ENCODE results near the gene GSC2. TPM values are rescaled to one million over a fixed set of nuclear protein-coding genes. Genes with fewer than 3 reads are reported as not detected.

The GSC2 gene
- total and polyA plus RNA-seq, 10 donors = not detected

DNA sequence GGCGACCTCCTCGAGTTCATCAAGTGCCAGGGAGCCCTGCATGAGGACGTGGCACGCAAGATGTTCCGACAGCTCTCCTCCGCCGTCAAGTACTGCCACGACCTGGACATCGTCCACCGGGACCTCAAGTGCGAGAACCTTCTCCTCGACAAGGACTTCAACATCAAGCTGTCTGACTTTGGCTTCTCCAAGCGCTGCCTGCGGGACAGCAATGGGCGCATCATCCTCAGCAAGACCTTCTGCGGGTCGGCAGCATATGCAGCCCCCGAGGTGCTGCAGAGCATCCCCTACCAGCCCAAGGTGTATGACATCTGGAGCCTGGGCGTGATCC lies 18.4 kb downstream of the GSC2 start:
- 94 to 98% (median 97%) methylated on average over 17 to 19 of the region's 19 CpGs for WGBS, 5 donors
- H3K27ac ChIP-seq = no peak overlapping the region
- TF ChIP-seq POLR2A (IDR thresholded peaks at IDR 0.05) (no peak), POLR2AphosphoS5 (IDR thresholded peaks at IDR 0.05) (no peak)
- TF ChIP-seq, protein P1, sequence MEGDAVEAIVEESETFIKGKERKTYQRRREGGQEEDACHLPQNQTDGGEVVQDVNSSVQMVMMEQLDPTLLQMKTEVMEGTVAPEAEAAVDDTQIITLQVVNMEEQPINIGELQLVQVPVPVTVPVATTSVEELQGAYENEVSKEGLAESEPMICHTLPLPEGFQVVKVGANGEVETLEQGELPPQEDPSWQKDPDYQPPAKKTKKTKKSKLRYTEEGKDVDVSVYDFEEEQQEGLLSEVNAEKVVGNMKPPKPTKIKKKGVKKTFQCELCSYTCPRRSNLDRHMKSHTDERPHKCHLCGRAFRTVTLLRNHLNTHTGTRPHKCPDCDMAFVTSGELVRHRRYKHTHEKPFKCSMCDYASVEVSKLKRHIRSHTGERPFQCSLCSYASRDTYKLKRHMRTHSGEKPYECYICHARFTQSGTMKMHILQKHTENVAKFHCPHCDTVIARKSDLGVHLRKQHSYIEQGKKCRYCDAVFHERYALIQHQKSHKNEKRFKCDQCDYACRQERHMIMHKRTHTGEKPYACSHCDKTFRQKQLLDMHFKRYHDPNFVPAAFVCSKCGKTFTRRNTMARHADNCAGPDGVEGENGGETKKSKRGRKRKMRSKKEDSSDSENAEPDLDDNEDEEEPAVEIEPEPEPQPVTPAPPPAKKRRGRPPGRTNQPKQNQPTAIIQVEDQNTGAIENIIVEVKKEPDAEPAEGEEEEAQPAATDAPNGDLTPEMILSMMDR (IDR thresholded peaks at IDR 0.05 in 8 of 11, conservative IDR thresholded peaks at IDR 0.05 in 3 of 11) = no peak
- no peaks in the 10 kb centered on the region for H3K9me3 ChIP-seq
- intact Hi-C loops (cut with DNase I; ENCODE audit: low total_unique reads) = no loop called here
- H3K27me3 ChIP-seq (replicated peaks in 1 of 7) = no peaks in the 10 kb centered on the region
- H3K4me1 ChIP-seq = no peaks in the 10 kb centered on the region
- peaks cover 0 to 63% (median 43%) of the 10 kb centered on the region in 6 donors for H3K36me3 ChIP-seq
- DNase-seq = no peak
- no peak overlapping the region for H3K4me3 ChIP-seq

DNA sequence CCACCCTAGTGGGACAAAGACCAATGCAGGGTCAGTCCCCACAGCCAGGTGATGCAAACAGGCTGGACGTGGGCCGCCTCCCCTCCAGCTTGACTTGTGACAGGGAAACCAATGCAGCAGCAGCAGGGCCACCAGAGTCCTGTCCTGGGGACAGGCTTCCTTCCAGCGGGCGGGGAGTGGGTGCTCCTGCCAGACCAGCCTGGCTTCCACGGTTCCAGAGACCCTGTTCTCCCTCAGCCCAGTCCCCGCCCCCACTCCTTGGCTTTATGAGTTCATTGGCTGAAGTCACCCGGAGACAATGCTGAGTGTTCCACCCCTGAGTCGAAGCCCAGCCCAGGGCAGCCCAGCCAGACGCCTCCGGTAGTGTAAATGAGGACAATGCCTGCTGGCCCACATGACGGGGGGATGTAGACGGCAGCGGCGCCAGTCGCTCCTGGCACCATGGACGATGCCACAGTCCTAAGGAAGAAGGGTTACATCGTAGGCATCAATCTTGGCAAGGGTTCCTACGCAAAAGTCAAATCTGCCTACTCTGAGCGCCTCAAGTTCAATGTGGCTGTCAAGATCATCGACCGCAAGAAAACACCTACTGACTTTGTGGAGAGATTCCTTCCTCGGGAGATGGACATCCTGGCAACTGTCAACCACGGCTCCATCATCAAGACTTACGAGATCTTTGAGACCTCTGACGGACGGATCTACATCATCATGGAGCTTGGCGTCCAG lies 19.0 kb downstream of the GSC2 start, which contains the start of gene TSSK2:
TSS of gene TSSK2 (plus strand) at position 350 of the 726 bp plus-strand sequence. CDS start at position 442, 92 bp downstream.
- intact Hi-C loops (cut with DNase I; ENCODE audit: low total_unique reads) = no loop called here
- H3K4me3 ChIP-seq = no peak within 1 kb of the TSS
- H3K36me3 ChIP-seq = peaks cover 0 to 58% (median 38%) of the 10 kb centered on the region in 6 donors
- no peak for DNase-seq
- H3K27me3 ChIP-seq (replicated peaks in 1 of 7) = no peaks in the 10 kb centered on the region
- peak in 1 of 3 donors; percentile 5 for TF ChIP-seq POLR2AphosphoS5 (IDR thresholded peaks at IDR 0.05)
- TF ChIP-seq, protein P1 (IDR thresholded peaks at IDR 0.05 in 8 of 11, conservative IDR thresholded peaks at IDR 0.05 in 3 of 11) = no peak
- no peaks in the 10 kb centered on the region for H3K4me1 ChIP-seq
- H3K9me3 ChIP-seq = no peaks in the 10 kb centered on the region
- 90 to 94% (median 92%) methylated on average over 14 to 27 of the region's 27 CpGs for WGBS, 5 donors
- H3K27ac ChIP-seq = no peak within 1 kb of the TSS

DNA sequence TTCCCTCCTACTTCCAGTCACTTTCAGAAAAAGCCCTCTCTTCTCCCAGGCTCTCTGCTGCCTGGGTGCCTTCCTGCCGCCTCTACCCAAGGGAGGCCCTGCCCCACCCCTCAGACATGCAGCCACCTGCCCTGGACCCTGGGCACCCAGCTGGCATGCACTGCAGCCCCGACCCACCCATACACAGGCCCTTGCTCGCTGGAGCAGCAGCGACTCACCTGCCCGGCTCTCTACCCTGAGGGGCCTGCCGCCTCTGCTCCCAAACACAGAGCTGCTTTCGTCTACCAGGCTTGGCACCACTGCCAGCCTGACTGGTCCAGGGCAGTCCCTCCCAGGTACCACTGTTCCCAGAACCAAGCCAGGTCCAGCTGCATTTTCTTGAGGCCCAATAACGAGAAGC lies 20.2 kb downstream of the GSC2 start:
- 81 to 90% (median 88%) methylated on average over 3 to 8 of the region's 8 CpGs for WGBS, 5 donors
- Histone ChIP-seq H3K27me3 (replicated peaks in 1 of 7) (no peaks in the 10 kb centered on the region), H3K9me3 (no peaks in the 10 kb centered on the region), H3K36me3 (peaks cover 0 to 45% (median 27%) of the 10 kb centered on the region in 6 donors), H3K4me1 (no peaks in the 10 kb centered on the region), H3K27ac (no peak overlapping the region), H3K4me3 (no peak overlapping the region)
- intact Hi-C loops (cut with DNase I; ENCODE audit: low total_unique reads) = no loop called here
- DNase-seq = no peak
- TF ChIP-seq POLR2A (IDR thresholded peaks at IDR 0.05) = no peak
- TF ChIP-seq, protein P1 (IDR thresholded peaks at IDR 0.05 in 8 of 11, conservative IDR thresholded peaks at IDR 0.05 in 3 of 11) = no peak
- TF ChIP-seq POLR2AphosphoS5 (IDR thresholded peaks at IDR 0.05) = no peak

DNA sequence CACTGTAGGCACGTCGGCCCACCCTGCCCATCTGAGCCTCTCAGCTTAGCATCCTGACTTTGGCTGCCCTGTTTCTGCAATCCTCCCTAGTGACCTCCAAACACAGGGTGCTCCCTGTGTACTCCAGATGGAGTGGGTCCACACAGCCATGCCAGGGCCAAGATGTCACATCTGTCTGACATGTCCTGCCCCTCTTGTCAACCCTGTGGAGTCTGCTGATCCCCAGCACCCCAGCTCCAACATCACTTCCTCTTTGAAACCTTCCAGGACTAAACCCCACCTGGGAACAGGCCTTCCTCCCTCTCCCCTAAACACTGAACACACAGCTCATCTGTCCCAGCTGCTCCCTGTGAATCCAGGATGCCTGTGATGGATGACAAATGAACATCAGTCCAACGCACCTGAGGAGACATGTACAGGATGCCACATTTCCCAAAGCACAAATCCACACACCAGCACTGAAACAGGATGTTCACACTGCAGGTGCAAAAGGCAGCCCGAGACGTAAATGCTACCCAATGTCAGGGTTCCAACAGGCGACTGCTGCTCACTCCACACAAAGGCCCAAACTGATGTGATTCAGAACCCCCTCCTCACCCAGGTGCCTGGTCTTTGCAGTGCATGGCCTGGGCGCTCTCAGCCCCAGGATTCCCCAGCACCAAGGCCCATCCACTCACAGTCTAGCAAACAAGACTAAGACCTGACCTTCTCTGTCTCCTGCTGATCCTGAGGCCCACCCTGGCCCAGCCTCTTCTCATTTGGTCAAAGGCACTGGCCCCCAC lies 21.0 kb downstream of the GSC2 start:
- Histone ChIP-seq H3K27me3 (replicated peaks in 1 of 7) (no peaks in the 10 kb centered on the region), H3K4me1 (no peaks in the 10 kb centered on the region), H3K9me3 (no peaks in the 10 kb centered on the region), H3K4me3 (no peak overlapping the region), H3K27ac (no peak overlapping the region), H3K36me3 (peaks cover 0 to 38% (median 20%) of the 10 kb centered on the region in 6 donors)
- intact Hi-C loops (cut with DNase I; ENCODE audit: low total_unique reads) = no loop called here
- no peak for DNase-seq
- WGBS, 5 donors = 77 to 91% (median 88%) methylated on average over 7 of the region's 7 CpGs
- TF ChIP-seq POLR2AphosphoS5 (IDR thresholded peaks at IDR 0.05) (no peak), POLR2A (IDR thresholded peaks at IDR 0.05) (no peak)
- TF ChIP-seq, protein P1 (IDR thresholded peaks at IDR 0.05 in 8 of 11, conservative IDR thresholded peaks at IDR 0.05 in 3 of 11) = no peak
